BJ (cell line): Measurements from ENCODE around the gene ANO4. TPM values are rescaled to one million over a fixed set of nuclear protein-coding genes. Genes with fewer than 3 reads are reported as not detected.

ENCODE experiments used
- CTCF ChIA-PET: fragments of 350-600 bp; formaldehyde crosslinking; extraction: SDS; loops from one replicate; lab custom pipeline; 2021; ENCODE audit warnings: antibody characterized with exemption, inconsistent platforms; lab: Yijun Ruan, JAX
- POLR2A ChIA-PET: fragments of 300-600 bp; sonication (Branson Sonifier 250); formaldehyde crosslinking; extraction: SDS; loops from one replicate; lab custom pipeline; 2021; ENCODE audit warnings: antibody characterized with exemption; lab: Charles Lee
- DNase-seq: peaks from one replicate; pipeline ENCODE4 v3.0.0-alpha.2; 2011; ENCODE audit warnings: low read depth
- H3K27me3 ChIP-seq: 2 replicates; pipeline ENCODE4 v1.6.0; 2011; ENCODE audit warnings: low read length; ENCODE audit not compliant: control insufficient read depth, insufficient read depth
- H3K36me3 ChIP-seq: 2 replicates; pipeline ENCODE4 v1.5.1; 2011; ENCODE audit warnings: low read length; ENCODE audit not compliant: control insufficient read depth, insufficient read depth
- H3K4me3 ChIP-seq: 2 replicates; pipeline ENCODE4 v1.5.1; 2011; ENCODE audit warnings: low read depth, mild to moderate bottlenecking, control low read depth, low read length
- CTCF ChIP-seq: IDR thresholded peaks from 2 replicates; pipeline ENCODE4 v1.5.1; 2011; ENCODE audit warnings: low read depth, mild to moderate bottlenecking, control low read depth, inconsistent platforms, low read length, moderate library complexity; ENCODE audit not compliant: insufficient read depth
- polyA plus RNA-seq: library from polyadenylated mRNA; depleted of rRNA; stranded (reverse); fragments of >200 nt; gene quantifications from 2 replicates; pipeline ENCODE4 v1.2.3, GENCODE V29; 2011

Gene ANO4
- polyA plus RNA-seq, 1 experiment = 7.1 TPM

- Histone ChIP-seq H3K36me3 (no peaks in the 10 kb centered on the region), H3K4me3 (no peak overlapping the region), H3K27me3 (no peaks in the 10 kb centered on the region)
- no peak for TF ChIP-seq CTCF
- ChIA-PET POLR2A (no interaction called here), CTCF (interaction anchor here (0.7 kb wide), 1 partner anchor 17 kb away, joined by 3 read pairs; no protein-coding TSS in a partner anchor)
- DNase-seq = no peak
These were observed 233.2 kb downstream of the ANO4 start for GRCh38 chr12:101027816-101028215.

- CTCF ChIA-PET = interaction anchor here (1.0 to 1.4 kb wide), 3 partner anchors 9 to 16 kb away, joined by 3 to 4 read pairs (median 3); no protein-coding TSS in a partner anchor
- TF ChIP-seq CTCF = no peak
- DNase-seq = no peak
- H3K36me3 ChIP-seq = no peaks in the 10 kb centered on the region
- H3K4me3 ChIP-seq = no peak overlapping the region
- POLR2A ChIA-PET = no interaction called here
- no peaks in the 10 kb centered on the region for H3K27me3 ChIP-seq
These were observed 243.8 kb downstream of the ANO4 start for GRCh38 chr12:101038289-101038871.

GRCh38 chr12:101039848-101040531 lies 245.4 kb downstream of the ANO4 start:
- ChIA-PET POLR2A (no interaction called here), CTCF (interaction anchor here (1.2 kb wide), 1 partner anchor 53 kb away, joined by 3 read pairs; no protein-coding TSS in a partner anchor)
- H3K27me3 ChIP-seq = no peaks in the 10 kb centered on the region
- H3K36me3 ChIP-seq = no peaks in the 10 kb centered on the region
- no peak overlapping the region for H3K4me3 ChIP-seq
- DNase-seq = no peak
- TF ChIP-seq CTCF = no peak

- no peak for DNase-seq
- POLR2A ChIA-PET = no interaction called here
- no peak for TF ChIP-seq CTCF
- Histone ChIP-seq H3K36me3 (no peaks in the 10 kb centered on the region), H3K4me3 (no peak overlapping the region), H3K27me3 (no peaks in the 10 kb centered on the region)
- CTCF ChIA-PET = no interaction called here
These were observed 246.4 kb downstream of the ANO4 start for GRCh38 chr12:101040936-101041335.

- no peaks in the 10 kb centered on the region for H3K36me3 ChIP-seq
- no peak for DNase-seq
- no peaks in the 10 kb centered on the region for H3K27me3 ChIP-seq
- H3K4me3 ChIP-seq = no peak overlapping the region
- TF ChIP-seq CTCF = no peak
- ChIA-PET POLR2A (no interaction called here), CTCF (interaction anchor here (1.0 to 1.5 kb wide), 2 partner anchors 9 to 21 kb away, joined by 3 to 4 read pairs; no protein-coding TSS in a partner anchor)
These were observed 247.6 kb downstream of the ANO4 start for GRCh38 chr12:101042211-101042610.
